ENCODE results near the gene LGALS14.

LGALS14 gene

GRCh38 chr19:39749981-39750380, 45.7 kb downstream of the LGALS14 start:
- no peak for DNase-seq

- DNase-seq: no peak
Observed at GRCh38 chr19:39752390-39752789, 48.1 kb downstream of the LGALS14 start.

- no peak for DNase-seq
Observed at GRCh38 chr19:39752795-39753194, 48.5 kb downstream of the LGALS14 start.

- no peak for DNase-seq
Observed at GRCh38 chr19:39754544-39754943, 50.3 kb downstream of the LGALS14 start.

GRCh38 chr19:39754971-39755370, 50.7 kb downstream of the LGALS14 start:
- DNase-seq: no peak

Data from fibroblast of skin of abdomen (primary cell).